Stimulated activated CD8-positive, alpha-beta memory T cell treated with anti-CD3 and anti-CD28 coated beads, Interleukin-2, amount 100 ng/mL, for 1 hour (primary cell): Measurements from ENCODE around the gene NLRP1.

Experiments
- DNase-seq, 2 donors: peaks; one replicate each; pipeline ENCODE4 v3.0.0-alpha.2; 2020; ENCODE audit warnings: low read depth in 2 of 2

Gene NLRP1

GRCh38 chr17:5516060-5516792 is 68.1 kb downstream of the NLRP1 start:
- DNase-seq: no peak

GRCh38 chr17:5514976-5515375 is 69.3 kb downstream of the NLRP1 start:
- DNase-seq: no peak

- no peak for DNase-seq
Measured at GRCh38 chr17:5513628-5514027, 70.7 kb downstream of the NLRP1 start.

GRCh38 chr17:5511401-5512225 is 72.7 kb downstream of the NLRP1 start:
- no peak for DNase-seq

DNA sequence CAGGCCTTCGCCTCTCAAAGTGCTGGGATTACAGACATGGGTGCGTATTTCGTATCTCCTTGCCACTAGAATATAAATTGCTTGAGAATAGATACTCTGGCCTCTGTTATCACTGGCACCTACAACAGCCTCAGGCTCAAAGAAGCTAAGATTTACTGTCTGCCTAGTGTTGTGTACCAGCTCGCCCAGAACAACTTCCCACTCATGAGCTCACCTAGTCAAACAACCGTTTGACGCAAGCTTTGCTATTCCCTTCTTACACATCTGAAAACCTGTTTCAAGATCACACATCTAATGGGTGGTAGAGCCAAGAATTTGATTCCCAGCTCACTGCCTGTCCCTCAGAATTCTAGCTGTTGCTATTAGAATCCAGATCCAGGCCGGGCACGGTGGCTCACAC is 73.5 kb downstream of the NLRP1 start:
- DNase-seq: no peak

DNA sequence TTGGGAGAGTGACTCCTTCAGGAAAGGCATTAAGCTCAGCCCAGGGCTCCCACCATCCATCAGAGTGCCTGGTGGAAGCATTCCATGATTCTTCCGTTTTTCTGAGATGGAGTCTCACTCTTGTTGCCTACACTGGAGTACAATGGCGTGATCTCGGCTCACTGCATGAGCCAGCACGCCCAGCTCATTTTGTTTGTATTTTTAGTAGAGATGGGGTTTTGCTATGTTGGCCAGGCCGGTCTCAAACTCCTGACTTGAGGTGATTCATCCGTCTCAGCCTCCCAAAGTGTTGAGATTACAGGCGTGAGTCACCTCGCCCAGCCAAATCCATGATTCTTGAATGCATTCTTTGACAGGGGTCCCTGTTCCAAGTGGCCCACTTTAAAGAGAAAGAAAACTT is 74.8 kb downstream of the NLRP1 start:
- DNase-seq: no peak

DNA sequence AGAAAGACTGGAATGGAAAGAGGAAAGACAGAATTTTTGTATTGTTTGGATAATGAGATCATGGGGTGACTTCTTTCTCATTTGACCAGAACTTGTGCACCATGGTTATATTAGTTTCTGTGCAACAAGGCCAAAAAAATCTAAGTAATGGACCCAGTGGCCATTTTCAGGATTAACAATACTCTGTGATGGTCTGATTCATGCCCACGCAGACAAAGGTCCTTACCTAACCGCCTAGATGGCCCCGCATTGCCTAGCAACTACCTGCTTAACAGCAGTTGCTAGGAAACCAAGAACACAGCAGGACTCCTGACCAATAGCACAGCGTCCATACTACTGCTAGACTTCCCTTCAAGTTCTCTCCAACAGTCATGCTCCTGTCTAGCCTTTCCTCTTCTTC is 75.5 kb downstream of the NLRP1 start:
- no peak for DNase-seq

GRCh38 chr17:5506307-5506706 is 78.0 kb downstream of the NLRP1 start:
- no peak for DNase-seq

GRCh38 chr17:5502552-5502951 is 81.8 kb downstream of the NLRP1 start:
- no peak for DNase-seq

- DNase-seq: no peak
Measured at GRCh38 chr17:5501685-5502084, 82.6 kb downstream of the NLRP1 start.

GRCh38 chr17:5500589-5501391 is 83.5 kb downstream of the NLRP1 start:
- DNase-seq: peak; percentile 44 to 61

DNA sequence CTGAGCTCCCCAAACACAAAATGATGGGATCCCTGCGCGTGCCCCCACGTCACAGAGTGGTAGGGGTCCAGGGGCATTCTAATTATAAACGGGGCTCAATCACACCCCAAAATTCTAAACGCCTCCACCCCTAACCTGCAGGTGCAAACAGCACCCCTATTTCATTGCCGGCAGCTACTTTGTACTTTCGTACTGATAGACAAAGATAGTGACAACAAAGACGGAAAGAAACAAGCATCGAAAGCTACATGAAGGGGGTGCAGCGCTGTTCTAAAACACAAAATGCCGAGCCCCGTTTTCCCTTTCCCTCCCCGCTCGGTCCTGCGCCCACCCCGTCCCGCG is 84.1 kb downstream of the NLRP1 start:
- no peak for DNase-seq

DNA sequence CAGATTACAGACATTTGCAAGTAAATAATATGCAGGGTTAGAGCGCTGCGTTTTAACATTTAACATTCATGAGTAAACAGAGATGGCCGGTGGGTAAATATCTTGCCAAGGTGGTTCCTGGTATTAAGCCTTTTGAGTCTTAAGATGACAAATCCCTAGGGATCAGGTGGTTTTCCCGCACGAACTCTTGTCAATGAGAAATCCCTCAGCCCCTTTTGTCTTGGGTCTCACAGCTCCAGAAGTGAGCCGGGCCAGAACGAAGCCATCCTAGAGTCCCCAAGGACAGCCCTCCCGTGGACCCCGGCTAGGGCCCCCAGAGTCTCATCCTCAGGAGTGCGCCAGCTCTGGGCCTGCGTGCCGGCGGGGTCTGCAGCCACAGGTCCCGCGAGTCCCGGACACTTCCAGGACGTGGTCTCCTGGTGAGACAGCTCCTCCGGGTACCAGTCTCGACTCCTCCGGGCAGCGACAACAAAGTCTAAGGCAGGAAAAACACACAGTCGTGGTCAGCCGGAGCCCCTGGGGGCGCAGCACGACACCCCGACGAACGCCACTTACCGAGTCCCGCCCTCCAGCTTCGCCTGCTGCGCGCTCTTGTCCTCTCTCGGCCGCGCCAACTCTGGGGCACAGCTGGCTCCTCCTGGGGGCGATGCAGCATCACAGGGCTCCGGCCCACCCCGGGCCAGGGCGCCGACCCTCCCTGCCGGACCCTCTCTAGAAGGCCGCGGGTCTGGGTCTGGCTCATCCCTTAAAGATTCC is 84.7 kb downstream of the NLRP1 start:
- no peak for DNase-seq

GRCh38 chr17:5492970-5493369 is 91.3 kb downstream of the NLRP1 start:
- DNase-seq: no peak

DNA sequence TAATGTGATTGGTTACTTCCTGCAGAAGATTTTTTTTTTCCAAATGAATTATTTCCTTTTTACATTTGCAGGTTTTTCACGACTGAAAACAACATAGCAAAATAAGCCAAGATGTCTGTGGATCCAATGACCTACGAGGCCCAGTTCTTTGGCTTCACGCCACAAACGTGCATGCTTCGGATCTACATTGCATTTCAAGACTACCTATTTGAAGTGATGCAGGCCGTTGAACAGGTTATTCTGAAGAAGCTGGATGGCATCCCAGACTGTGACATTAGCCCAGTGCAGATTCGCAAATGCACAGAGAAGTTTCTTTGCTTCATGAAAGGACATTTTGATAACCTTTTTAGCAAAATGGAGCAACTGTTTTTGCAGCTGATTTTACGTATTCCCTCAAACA is 95.6 kb downstream of the NLRP1 start:
- DNase-seq: no peak

- DNase-seq: peak; percentile 89 to 96
Measured at GRCh38 chr17:5486206-5487124, 97.8 kb downstream of the NLRP1 start, which contains the start of gene MIS12. TSS of gene MIS12 (plus strand) at chr17:5486566. CDS start at chr17:5488863, 2,297 bp downstream.

DNA sequence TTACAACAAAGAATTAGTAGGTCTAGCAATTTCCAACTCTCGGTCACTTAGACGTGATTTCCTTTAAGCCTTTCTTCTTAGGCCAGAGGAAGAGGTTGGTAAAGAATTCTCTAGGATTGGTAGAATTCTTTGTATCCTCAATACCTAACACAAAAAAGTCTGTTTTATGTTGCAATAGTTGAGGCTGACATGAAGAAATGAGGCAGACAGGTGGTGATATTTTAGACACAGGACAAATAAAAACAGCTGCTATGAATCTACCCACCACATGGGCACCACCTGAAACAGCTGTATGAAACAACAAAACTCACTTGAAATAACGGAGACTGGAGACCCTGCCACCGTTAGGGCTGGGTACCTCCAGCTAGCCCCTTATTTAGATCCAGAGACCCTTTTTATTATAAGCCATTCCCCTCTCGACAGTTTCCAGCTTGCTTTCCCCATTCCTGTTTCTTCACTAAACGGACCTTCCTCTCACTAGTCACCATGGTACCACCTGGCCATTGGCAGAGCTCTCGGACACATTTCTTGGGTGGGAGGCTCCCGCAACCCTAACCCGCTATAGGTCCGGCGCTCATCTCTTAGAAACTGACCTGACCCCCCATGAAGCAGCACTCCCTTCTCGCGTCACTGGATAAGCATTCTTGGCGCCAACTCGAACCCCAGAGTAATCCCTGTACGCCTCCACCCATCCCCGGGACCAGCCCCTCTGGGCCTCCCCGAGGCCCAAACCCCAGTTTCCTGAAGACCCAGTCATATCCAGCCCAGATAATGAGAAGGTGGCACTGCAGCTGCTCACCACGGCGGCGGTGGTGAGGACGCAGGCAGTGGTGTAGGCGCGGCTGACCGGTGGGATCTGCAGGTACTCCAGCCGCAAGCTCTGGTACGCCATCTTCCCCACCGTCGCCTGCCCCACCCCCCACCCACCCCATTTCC is 98.8 kb downstream of the NLRP1 start, which contains the start of gene DERL2:
Gene DERL2 (minus strand): TSS at position 909 of the 936 bp plus-strand sequence. CDS start 17 bp downstream, at position 892.
- no peak for DNase-seq

- DNase-seq: no peak
Measured at GRCh38 chr17:5481451-5481850, 102.9 kb downstream of the NLRP1 start.

- no peak for DNase-seq
Measured at GRCh38 chr17:5480962-5481361, 103.3 kb downstream of the NLRP1 start.
